Measurements from ENCODE around the gene SUCLG2.

DNA sequence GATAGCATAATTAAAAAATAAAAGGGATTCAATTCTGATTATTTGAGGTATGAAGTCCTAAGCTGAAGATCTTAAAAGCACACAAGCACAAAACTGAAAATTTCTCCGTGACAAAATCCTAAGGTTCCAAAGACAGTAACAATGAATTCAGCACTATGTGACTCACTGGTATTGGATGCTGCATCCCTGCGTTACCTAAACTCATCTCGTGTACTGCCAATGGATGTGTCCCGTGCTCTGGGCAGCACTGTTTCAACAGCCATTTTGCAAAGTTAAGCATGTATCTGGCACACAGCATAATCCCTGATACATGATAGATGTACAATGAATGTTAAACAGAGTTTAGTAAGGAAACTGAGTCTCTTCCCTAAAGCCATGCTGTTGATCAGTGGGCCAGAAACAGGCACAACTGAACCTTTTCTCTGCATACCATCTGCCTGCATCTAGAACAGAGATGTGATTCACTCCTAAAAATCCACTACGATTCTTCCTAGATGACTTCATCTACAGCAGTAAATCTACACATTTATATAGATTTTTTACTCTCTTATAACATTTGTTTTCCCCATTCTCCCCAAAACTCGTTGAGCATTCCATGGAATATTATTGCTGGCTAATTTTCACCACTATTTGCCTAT, 14.3 kb downstream of the SUCLG2 start:
- TF ChIP-seq, protein P1, sequence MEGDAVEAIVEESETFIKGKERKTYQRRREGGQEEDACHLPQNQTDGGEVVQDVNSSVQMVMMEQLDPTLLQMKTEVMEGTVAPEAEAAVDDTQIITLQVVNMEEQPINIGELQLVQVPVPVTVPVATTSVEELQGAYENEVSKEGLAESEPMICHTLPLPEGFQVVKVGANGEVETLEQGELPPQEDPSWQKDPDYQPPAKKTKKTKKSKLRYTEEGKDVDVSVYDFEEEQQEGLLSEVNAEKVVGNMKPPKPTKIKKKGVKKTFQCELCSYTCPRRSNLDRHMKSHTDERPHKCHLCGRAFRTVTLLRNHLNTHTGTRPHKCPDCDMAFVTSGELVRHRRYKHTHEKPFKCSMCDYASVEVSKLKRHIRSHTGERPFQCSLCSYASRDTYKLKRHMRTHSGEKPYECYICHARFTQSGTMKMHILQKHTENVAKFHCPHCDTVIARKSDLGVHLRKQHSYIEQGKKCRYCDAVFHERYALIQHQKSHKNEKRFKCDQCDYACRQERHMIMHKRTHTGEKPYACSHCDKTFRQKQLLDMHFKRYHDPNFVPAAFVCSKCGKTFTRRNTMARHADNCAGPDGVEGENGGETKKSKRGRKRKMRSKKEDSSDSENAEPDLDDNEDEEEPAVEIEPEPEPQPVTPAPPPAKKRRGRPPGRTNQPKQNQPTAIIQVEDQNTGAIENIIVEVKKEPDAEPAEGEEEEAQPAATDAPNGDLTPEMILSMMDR (conservative IDR thresholded peaks at IDR 0.05 in 1 of 2, IDR thresholded peaks at IDR 0.05 in 1 of 2; ENCODE audit: low read depth in 1 of 2, low read length in 2 of 2): no peak
- TF ChIP-seq EZH2 (IDR thresholded peaks at IDR 0.05; ENCODE audit: low read length, missing control alignments): no peak
